HG03025 (cell line): Measurements from ENCODE around the gene CDH15.

Experiments used
- ATAC-seq: cut with Tn5 transposase; IDR thresholded peaks from one replicate; pipeline ENCODE4 v1.9.1; 2021; ENCODE audit warnings: mild to moderate bottlenecking, moderate library complexity; ENCODE audit not compliant: unreplicated experiment, low FRiP score

The CDH15 gene

GRCh38 chr16:89140981-89141883 lies 30.3 kb upstream of the CDH15 start:
- no peak for ATAC-seq

- ATAC-seq: no peak
These were observed 29.7 kb upstream of the CDH15 start for GRCh38 chr16:89141884-89142267.

- ATAC-seq: no peak
These were observed 28.9 kb upstream of the CDH15 start for GRCh38 chr16:89142474-89143195.

GRCh38 chr16:89143201-89143741 lies 28.3 kb upstream of the CDH15 start:
- no peak for ATAC-seq

- no peak for ATAC-seq
These were observed 27.5 kb upstream of the CDH15 start for GRCh38 chr16:89143911-89144675.

GRCh38 chr16:89144681-89145080 lies 26.9 kb upstream of the CDH15 start:
- ATAC-seq: no peak

GRCh38 chr16:89145406-89146161 lies 26.0 kb upstream of the CDH15 start:
- no peak for ATAC-seq

- no peak for ATAC-seq
These were observed 25.1 kb upstream of the CDH15 start for GRCh38 chr16:89146211-89147005.

- no peak for ATAC-seq
These were observed 24.3 kb upstream of the CDH15 start for GRCh38 chr16:89147085-89147817.

GRCh38 chr16:89149386-89149785 lies 22.2 kb upstream of the CDH15 start:
- no peak for ATAC-seq

GRCh38 chr16:89150090-89150835 lies 21.3 kb upstream of the CDH15 start:
- ATAC-seq: no peak

- ATAC-seq: no peak
These were observed 20.6 kb upstream of the CDH15 start for GRCh38 chr16:89150981-89151380.

GRCh38 chr16:89152831-89153700 lies 18.5 kb upstream of the CDH15 start:
- ATAC-seq: no peak

GRCh38 chr16:89153848-89154271 lies 17.7 kb upstream of the CDH15 start:
- ATAC-seq: no peak

- no peak for ATAC-seq
These were observed 17.0 kb upstream of the CDH15 start for GRCh38 chr16:89154390-89155183.

- ATAC-seq: no peak
These were observed 16.3 kb upstream of the CDH15 start for GRCh38 chr16:89155184-89155679.
